ENCODE data around the gene ACTL8. TPM values are rescaled to one million over a fixed set of nuclear protein-coding genes. Genes with fewer than 3 reads are reported as not detected.

The ACTL8 gene
- not detected in 2 replicates for total RNA-seq

GRCh38 chr1:17755120-17755519 is at the start of gene ACTL8:
Gene ACTL8 (plus strand): TSS chr1:17755333. CDS start chr1:17823009, 67,676 bp downstream.

Other genes with a start within 250 kb of the ACTL8 start
- 14.2 and 15.7 TPM in 2 replicates for gene ARHGEF10L, start 215.6 kb upstream of the ACTL8 start, total RNA-seq

Data from placental pericyte (primary cell).